HG02852 (cell line): ENCODE data around the gene CUX1.

Source experiments
- ATAC-seq: cut with Tn5 transposase; IDR thresholded peaks from one replicate; pipeline ENCODE4 v1.9.1; 2021; ENCODE audit warnings: mild to moderate bottlenecking, moderate library complexity; ENCODE audit not compliant: unreplicated experiment

Gene CUX1

GRCh38 chr7:102196028-102196427 is 378.6 kb downstream of the CUX1 start:
- no peak for ATAC-seq

- ATAC-seq, result no peak
These were observed 379.7 kb downstream of the CUX1 start for GRCh38 chr7:102197161-102197560.

GRCh38 chr7:102197599-102197998 is 380.2 kb downstream of the CUX1 start:
- ATAC-seq, result no peak

- ATAC-seq, result no peak
These were observed 381.1 kb downstream of the CUX1 start for GRCh38 chr7:102198417-102198956.

- ATAC-seq, result no peak
These were observed 384.1 kb downstream of the CUX1 start for GRCh38 chr7:102201576-102201975.

- no peak for ATAC-seq
These were observed 385.1 kb downstream of the CUX1 start for GRCh38 chr7:102202556-102202955.

- no peak for ATAC-seq
These were observed 385.8 kb downstream of the CUX1 start for GRCh38 chr7:102203218-102203617.

- no peak for ATAC-seq
These were observed 386.8 kb downstream of the CUX1 start for GRCh38 chr7:102204212-102204611.

GRCh38 chr7:102205915-102206314 is 388.5 kb downstream of the CUX1 start:
- no peak for ATAC-seq

- no peak for ATAC-seq
These were observed 391.4 kb downstream of the CUX1 start for GRCh38 chr7:102208826-102209225.

GRCh38 chr7:102210787-102211186 is 393.4 kb downstream of the CUX1 start:
- no peak for ATAC-seq

GRCh38 chr7:102211590-102212550 is 394.4 kb downstream of the CUX1 start:
- ATAC-seq, result peak; percentile 87

- no peak for ATAC-seq
These were observed 397.1 kb downstream of the CUX1 start for GRCh38 chr7:102214477-102215072.

GRCh38 chr7:102215256-102215655 is 397.8 kb downstream of the CUX1 start:
- ATAC-seq, result no peak

GRCh38 chr7:102215711-102216110 is 398.3 kb downstream of the CUX1 start:
- ATAC-seq, result no peak

- no peak for ATAC-seq
These were observed 399.3 kb downstream of the CUX1 start for GRCh38 chr7:102216573-102217314.

- ATAC-seq, result no peak
These were observed 402.9 kb downstream of the CUX1 start for GRCh38 chr7:102220229-102220850.

- ATAC-seq, result no peak
These were observed 403.8 kb downstream of the CUX1 start for GRCh38 chr7:102220960-102221800.

- ATAC-seq, result no peak
These were observed 404.5 kb downstream of the CUX1 start for GRCh38 chr7:102221961-102222360.

GRCh38 chr7:102222445-102222844 is 405.0 kb downstream of the CUX1 start:
- ATAC-seq, result no peak
